Measurements from ENCODE around the gene RALBP1.

GRCh38 chr18:9557250-9557943 is 82.1 kb downstream of the RALBP1 start:
- TF ChIP-seq FOXA1 (IDR thresholded peaks at IDR 0.05) (no peak), BHLHE40 (IDR thresholded peaks at IDR 0.05; ENCODE audit: borderline replicate concordance) (no peak), CTBP1 (IDR thresholded peaks at IDR 0.05; ENCODE audit: borderline replicate concordance) (no peak), NFRKB (IDR thresholded peaks at IDR 0.05) (no peak), FOXM1 (IDR thresholded peaks at IDR 0.05; ENCODE audit: borderline replicate concordance) (no peak), ZNF384 (IDR thresholded peaks at IDR 0.05) (no peak), LEF1 (IDR thresholded peaks at IDR 0.05; ENCODE audit: borderline replicate concordance) (no peak), ELF4 (IDR thresholded peaks at IDR 0.05) (no peak), ARNT (IDR thresholded peaks at IDR 0.05) (no peak), L3MBTL2 (conservative IDR thresholded peaks at IDR 0.05) (no peak), SUZ12 (IDR thresholded peaks at IDR 0.05) (no peak), FOXK2 (IDR thresholded peaks at IDR 0.05) (no peak), SP1 (IDR thresholded peaks at IDR 0.05) (no peak)
